NCI-H510A (cell line): Measurements from ENCODE around the gene ACBD3.
A peak's percentile ranks its signal among the peaks of the same experiment; 100 is the strongest.

ENCODE experiments used
- DNase-seq: peaks from one replicate; lab custom pipeline; 2025; lab: John Stamatoyannopoulos, UW

ACBD3 gene

DNA sequence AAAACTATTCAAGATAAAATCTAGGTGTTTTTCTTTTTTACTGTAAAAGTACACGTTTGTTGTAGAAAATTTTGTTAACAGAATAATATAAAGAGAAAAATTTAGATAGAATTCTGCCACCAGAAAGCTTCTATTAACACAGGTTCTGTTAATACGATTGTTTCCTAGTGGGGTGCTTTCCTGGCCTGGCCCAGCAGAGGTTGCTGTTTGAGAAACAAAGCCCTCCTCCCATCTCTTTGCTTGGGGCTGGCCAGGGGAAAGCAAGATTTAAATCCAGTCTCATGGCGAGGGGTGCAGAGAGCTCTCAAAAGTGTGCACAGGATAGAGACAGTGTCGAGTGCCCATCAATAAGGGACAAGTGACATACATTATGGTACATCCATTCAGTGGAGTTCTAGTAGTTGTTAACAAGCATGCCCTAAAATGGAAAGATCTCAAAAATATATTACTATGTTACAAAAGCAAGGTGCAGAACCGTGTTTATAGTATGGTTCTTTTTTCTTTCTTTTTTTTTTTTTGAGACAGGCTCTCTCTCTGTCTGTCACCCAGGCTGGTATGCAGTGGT lies 14.6 kb upstream of the ACBD3 start:
- no peak for DNase-seq

DNA sequence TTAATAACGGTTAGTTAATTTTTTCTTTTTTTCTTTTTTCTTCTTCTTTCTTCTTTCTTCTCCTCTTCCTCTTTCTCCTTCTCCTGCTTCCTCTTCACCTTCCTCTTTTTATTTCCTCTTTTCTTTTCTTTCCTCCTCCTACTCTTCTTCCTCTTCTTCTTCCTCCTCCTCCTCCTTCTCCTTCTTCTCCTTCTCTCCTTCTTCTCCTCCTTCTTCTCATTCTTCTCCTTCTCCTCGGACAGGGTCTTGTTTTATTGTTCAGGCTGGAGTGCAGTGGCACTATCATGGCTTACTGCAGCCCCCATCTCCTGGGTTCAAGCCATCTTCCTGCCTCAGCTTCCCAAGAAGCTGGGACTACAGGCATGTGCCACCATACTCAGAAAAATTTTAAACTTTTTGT lies 13.4 kb upstream of the ACBD3 start:
- DNase-seq = no peak

DNA sequence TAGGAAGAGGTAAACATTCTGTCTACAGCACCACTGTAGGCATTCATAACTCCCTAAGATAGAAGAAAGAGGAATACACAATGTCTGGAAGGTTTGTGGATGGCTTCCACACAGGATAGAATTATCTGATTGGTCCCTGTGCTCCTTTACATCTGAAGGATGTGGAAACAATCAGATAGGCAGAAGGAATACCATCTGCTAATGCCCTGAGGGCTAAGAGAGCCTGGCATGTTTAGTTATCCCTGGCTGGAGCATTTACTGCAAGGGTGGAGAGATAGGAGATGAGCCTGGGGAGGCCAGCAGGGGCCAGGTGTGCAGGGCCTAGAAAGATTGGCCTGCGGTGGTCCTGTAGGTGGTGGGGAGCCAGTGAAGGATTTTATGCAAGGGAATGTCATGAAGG lies 8.6 kb upstream of the ACBD3 start:
- no peak for DNase-seq

DNA sequence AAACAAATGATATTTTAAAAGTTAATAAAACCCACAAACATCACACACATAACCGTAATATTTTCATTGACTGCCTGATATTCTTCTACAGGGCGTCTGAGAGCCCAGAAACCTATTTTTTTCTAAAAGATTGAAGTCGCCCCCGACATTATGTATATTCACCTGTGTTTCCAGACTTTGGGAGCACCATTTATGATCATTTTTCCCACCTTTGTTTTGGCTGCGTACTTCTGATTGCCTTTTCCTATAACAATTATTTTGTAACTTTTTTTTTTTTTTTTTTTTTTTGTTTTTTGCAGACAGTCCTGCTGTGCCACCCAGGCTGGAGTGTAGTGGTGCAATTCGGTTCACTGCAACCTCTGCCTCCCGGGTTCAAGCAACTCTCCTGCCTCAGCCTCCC lies 839 bp upstream of the ACBD3 start:
- no peak for DNase-seq

DNA sequence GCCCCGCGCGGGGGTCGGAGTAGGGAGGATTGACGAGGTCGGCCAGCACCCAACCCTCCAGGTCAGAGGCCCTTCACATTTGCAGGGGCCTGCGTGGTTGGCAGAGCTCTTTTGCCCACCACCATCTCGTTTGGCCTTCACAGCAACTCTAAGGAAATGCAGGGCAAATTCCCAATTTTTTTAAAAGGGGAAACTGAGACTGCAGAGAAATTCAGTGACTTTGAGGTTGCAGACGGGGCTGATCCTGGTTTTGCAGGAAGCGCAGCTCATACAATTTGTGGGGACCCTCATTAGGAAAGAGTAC lies 430 bp upstream of the ACBD3 start:
- no peak for DNase-seq

DNA sequence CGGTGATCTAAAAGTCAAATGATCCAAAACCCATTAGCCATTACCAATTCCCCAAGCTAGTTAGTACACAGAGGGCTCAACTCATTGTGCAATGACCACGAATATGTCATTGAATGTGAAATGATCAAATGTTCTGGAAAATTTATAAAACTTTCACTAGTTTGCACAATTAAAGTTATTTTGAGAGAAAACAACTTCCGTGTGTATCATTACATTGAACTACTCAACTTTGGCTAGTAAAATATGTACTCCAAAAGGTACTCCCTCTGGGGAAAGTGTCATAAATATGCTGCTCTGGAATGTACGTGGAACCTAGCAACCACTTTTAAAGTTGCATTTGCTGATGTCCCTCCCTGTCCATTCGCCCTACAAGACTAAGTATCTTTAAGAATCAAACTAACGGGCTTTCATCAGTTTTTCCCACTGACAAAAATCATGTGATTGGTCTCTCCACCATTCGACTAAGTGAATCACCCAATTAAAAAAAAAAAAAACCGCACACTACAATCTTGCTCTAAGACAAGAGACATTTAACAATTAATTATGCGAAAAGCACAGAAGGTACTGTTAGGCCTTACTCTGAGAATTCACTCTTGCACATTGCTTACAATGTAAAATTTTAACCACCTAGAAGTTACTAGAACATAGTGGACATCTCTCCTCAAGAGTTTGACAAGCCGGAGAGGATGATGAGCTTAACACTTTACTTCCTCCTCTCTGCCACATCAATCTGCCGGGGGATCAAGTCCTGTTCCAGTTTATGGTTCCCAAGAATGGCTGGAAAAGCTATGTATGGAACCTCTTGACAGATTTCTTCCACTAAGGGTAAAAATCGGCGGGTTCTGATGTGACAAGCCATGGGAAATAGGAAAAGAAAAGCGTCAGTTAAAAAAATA lies 1.2 kb downstream of the ACBD3 start:
- no peak for DNase-seq

DNA sequence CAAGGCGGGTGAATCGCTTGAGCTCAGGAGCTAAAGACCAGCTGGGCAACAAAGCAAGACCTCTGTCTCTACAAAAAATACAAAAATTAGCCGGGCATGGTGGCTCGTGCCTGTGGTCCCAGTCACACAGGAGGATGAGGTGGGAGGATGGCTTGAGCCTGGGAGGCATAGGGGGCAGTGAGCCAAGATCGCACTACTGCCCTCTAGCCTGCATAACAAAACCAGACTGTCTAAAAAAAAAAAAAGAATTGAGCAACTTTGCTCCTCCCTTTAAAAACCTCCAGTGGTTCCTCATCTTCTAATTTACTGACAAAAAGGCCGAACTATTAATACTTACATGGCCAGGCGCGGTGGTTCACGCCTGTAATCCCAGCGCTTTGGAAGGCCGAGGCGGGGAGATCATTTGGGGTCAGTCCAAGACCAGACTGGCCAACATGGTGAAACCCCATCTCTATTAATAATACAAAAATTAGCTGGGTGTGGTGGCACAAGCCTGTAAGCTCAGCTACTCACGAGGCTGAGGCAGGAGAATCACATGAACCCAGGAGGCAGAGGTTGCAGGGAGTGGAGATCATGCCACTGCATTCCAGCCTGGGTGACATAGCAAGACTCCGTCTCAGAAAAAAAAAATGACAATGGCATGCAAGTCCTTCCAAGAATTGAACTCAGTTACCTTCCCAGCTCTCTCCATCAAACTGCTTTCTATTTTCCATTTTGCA lies 4.4 kb downstream of the ACBD3 start:
- DNase-seq = no peak

DNA sequence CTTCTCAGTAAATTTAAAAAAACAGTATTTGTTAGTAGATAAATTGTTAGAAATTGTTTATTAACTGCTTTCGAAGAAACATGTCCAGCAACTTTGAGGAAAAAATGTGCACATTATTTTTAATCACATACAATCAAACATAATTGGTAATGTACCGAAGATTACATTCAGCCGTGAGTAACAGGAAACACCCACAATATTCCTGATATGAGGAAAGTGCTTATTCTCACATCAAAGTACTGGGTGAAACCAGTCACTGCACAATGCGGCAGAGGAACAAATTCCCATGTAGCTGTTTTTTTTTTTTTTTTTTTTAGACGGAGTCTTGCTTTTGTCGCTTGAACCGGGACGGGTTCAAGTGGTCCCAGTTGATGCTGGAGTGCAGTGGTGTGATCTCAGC lies 9.7 kb downstream of the ACBD3 start:
- no peak for DNase-seq

DNA sequence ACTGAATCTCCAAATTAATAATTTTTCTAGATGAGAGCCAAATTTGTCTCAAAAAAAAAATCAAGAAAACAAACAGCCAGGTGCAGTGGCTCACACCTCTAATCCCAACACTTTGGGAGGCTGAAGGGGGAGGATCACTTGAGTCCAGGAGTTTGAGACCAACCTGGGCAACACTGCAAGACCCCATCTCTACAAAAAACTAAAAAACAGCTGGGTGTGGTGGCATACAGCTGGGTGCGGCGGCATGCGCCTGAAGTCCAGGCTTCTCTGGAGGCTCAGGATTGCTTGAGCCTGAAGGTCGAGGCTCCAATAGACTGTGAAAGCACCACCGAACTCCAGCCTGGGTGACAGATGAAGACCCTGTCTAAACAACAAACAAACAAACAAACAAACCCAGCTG lies 14.0 kb downstream of the ACBD3 start:
- DNase-seq = no peak

DNA sequence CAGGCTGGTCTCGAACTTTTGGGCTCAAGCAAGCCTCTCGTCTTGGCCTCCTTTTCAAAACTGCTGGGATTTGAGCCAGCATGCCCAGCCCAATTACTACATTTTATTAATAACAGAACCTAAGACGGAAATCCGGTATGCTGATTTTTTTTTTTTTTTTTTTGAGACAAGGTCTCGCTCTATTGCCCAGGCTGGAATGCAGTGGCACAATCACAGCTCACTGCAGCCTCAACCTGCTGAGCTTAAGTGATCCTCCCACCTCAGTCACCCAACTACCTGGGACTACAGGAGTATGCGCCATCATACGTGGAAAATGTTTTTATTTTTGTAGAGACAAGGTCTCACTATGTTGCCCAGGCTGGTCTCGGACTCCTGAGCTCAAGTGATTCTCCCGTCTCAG lies 20.2 kb downstream of the ACBD3 start:
- no peak for DNase-seq

DNA sequence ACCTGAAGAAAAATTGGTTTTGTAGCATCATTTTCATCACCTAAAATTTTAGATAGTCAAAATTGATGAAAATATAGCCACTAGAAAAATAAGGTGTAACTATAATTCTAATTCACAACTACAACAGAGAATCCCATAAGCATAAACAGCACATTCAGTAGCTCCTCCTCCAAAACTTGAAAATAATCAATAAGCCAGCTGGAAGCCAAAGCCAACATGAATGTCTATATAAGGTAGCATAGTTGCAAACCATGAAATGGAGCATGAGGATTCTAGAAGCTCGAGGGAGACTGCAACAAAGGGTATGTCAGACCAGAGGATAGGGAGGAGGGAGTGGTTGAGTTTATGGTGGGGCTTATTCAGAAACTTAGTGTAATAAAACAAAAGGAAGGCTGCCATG lies 22.4 kb downstream of the ACBD3 start:
- DNase-seq = no peak

DNA sequence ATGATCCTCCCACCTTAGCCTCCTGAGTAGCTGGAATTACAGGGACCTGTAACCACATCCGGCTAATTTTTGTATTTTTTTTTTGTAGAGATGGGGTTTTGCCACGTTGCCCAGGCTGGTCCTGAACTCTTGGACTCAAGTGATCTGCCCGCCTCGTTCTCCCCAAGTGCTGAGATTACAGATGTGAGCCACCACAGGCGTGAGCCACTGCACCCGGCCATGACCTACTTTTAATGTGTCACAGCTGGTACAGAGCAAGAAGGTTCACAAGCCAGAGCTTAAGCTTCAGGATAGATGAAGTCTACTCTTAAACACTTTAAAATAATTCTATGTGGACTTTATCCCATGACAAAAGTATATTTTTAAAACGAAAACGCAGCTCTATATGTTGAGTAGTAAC lies 23.6 kb downstream of the ACBD3 start:
- no peak for DNase-seq

DNA sequence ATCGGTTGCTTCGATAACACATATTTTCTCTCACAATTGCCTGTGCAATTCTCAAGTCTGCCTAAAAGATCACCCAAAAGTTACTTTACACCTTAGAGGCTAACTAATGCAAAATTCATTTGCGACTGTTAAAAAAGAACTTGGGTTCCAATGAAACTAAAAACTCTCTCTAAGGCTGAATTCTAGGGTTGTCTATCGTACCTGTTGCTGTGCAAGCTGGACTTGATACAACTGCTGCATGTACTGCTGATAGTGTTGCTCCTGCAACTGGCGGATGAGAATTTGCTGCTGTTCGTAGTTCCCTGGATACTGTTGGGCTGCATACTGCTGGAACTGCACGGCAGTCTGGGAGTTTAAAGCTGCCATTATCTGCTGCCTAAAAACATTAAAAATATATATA lies 27.6 kb downstream of the ACBD3 start:
- DNase-seq = no peak

DNA sequence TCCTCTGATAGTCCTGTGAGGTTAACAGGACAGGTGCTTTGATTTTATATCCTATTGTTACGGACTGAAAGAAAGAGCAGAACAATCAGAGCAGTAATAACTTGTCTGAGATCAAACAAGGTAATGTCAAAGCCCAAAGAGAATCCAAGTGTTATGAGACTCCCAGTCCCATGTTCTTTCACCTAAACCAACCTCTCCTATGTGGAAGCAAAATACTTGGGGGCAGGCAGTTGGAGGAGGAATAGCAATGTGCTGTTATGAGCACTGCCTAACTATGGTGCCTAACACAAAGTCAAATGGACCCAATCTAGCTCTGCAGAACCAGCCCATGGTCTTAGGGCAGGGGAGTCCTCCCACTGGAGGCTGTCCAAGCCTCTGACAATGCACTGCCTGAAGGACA lies 28.1 kb downstream of the ACBD3 start:
- DNase-seq = no peak

DNA sequence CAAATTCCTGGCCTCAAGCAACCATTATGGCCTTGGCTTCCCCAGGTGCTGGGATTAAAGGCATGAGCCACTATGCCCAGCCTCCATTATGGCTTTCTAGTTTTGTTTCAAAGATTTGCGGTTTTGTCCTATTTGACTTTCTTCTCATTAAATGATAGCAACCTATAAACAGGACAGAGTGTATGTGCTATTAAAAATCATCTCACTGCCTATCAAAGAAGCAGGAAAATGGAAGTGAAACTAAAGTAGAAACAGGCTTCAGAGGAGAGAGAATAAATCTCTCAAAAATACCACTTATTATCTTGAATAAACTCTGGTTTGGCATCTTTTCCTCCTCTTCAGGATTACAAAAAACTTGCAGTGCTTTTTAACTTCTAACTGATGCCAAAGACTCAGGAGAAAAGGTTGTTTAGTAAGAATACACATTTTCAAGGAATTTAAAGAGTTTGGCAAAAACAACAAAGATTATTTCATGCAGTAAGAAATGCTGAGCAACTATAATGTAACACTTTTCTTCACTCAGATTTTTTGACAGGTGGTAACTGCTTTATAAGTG lies 28.7 kb downstream of the ACBD3 start:
- DNase-seq = no peak

DNA sequence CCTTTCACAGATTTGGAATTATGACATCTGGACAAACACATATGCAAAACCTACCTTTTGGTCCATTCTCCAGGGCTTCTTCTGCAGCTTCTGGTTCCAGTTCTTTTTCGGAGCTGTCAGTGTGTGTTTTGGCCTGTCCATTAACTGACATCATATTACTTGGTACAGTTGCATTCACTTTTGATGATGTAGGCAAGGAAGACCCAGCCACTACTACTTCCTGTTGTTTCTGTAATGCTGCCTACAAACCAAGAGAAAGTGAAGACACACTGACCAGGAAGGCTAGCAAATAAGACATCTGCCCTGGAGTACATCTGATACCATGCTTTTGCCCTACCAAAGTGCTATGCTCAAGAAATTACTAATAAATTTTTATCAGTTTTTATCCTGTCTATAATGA lies 31.9 kb downstream of the ACBD3 start:
- no peak for DNase-seq

DNA sequence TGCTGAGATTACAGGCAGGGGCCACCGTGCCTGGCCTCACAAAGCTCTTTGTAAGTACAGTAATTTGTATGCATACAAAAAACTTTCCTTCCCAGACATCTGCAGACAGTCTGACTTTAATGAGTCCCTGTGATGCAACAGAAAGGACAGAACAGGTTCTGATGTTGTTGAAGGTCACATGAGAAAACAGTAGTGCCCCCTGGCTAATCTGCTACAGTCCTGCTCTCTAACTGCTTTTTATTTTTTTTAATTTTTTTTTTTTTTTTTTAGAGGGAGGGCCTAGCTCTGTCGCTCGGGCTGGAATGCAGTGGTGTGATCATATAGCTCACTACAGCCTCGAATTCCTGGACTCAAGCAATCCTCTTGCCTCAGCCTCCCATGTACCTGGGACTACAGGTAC lies 36.7 kb downstream of the ACBD3 start:
- no peak for DNase-seq

DNA sequence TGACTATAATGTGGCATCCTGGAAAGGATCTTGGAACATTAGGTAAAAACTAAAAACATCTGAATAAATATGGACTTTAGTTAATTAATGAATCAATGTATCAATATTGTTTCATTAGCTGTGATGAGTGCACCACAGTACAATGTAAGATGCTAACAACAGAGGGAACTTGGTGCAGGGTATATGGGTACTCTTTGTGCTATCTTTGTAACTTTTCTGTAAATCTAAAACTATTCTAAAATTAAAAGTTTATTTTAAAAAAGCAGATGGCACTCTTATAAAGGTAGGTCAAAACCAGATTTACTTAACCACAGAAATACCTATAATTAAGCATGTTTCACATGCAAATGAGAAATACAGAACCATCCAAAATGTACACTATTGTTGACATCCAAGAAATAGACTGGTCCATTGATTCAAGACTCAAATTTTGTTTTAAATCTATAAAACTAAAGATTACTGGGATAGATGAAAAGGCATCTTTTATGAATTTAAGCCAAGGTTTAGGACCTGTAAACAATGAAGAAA lies 38.4 kb downstream of the ACBD3 start:
- no peak for DNase-seq

DNA sequence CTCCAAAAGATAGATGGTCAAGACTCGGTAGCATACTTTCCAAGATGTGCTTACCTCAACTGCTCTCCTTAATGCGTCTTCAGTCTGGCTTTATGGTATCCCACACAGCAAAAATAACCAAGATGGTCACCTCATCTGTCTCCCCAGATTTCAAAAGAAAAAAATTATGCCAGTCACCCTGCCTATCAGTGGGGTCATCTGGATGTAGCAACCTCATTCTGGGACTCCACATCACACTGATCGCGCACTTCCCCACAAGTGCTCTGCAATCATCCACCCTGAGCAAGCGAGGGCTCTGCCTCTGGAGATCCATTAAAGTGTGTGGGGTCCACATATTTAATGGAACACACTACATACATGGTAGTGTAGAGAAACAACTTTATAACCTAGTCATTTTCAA lies 42.5 kb downstream of the ACBD3 start:
- DNase-seq = no peak

DNA sequence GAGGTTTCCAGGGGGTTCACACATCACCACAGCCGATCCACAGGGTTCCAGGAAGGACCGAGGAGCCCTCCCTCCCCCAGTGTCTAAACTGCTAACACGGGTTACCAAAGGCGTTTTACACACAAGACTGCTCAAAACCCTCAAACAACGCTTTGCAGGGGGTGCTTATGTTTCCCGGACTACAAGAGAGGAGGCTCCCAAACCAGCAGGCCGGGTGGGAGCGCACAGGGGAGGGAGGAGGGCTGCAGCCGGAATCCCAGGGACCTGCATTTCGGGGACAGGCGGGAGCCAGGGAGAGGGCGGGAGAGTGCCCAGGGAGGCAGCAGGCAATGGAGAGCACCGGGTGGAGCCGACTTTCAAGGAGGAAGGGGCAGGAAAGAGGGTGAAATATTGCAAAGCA lies 50.8 kb downstream of the ACBD3 start:
- no peak for DNase-seq

DNA sequence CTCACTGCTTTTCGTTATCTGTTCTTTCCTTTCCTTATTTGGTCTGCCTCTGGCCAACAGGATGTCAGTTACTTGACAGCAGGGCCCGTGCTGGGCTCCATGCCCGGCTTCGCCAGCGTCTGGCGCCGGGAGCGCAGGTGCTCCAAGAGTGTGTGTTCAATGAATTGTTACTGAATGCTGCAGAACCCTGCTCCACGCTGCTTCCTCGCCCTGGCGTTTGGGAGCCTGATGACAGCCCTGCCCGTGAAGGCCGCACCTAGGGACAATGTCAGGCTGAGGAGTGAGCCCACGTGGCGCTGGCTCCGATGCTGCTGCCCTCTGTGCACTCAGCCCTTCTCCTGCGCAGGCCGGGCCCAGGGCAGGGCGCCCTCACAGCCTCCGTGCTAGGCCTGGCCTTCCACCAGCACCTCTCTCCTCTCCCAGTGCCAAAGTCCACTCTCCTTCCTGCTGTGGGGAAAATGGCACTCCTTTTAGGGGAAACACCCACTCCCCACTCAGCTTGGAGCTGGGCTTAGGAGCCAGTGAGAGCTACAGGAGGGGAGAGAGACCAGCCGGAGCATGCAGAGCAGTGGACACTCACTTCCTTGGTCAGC lies 51.4 kb downstream of the ACBD3 start:
- DNase-seq = peak; percentile 49
